Neuronal stem cell (in vitro differentiated cells): ENCODE measurements around the gene FOXB1.
A peak's percentile ranks its signal among the peaks of the same experiment; 100 is the strongest.

Experiments used
- DNase-seq: peaks from one replicate; pipeline ENCODE4 v3.0.0-alpha.2; 2013; ENCODE audit warnings: low spot score
- H2AFZ ChIP-seq: one replicate; pipeline ENCODE4 v1.6.1; 2013; ENCODE audit warnings: mild to moderate bottlenecking, low read length, inconsistent platforms
- H2AK5ac ChIP-seq: 2 replicates; pipeline ENCODE4 v1.6.1; 2013; ENCODE audit warnings: low read depth, mild to moderate bottlenecking, inconsistent platforms, low read length, moderate library complexity, mixed read lengths
- H2BK120ac ChIP-seq: 2 replicates; pipeline ENCODE4 v1.6.1; 2013; ENCODE audit warnings: low read depth, mild to moderate bottlenecking, inconsistent platforms, low read length, moderate library complexity, mixed read lengths
- H2BK12ac ChIP-seq: one replicate; pipeline ENCODE4 v1.6.1; 2013; ENCODE audit warnings: low read length, inconsistent platforms
- H2BK15ac ChIP-seq: 2 replicates; pipeline ENCODE4 v1.6.1; 2013; ENCODE audit warnings: mild to moderate bottlenecking, low read length, inconsistent platforms, mixed read lengths
- H2BK5ac ChIP-seq: one replicate; pipeline ENCODE4 v1.6.1; 2013; ENCODE audit warnings: inconsistent platforms, mild to moderate bottlenecking, low read length, moderate library complexity
- H3K14ac ChIP-seq: one replicate; pipeline ENCODE4 v1.6.1; 2013; ENCODE audit warnings: low read length, inconsistent platforms
- H3K18ac ChIP-seq: 2 replicates; pipeline ENCODE4 v1.6.1; 2013; ENCODE audit warnings: low read length, inconsistent platforms
- H3K23ac ChIP-seq: 2 replicates; pipeline ENCODE4 v1.6.1; 2013; ENCODE audit warnings: low read depth, mild to moderate bottlenecking, mixed read lengths, low read length, inconsistent platforms; ENCODE audit not compliant: poor library complexity
- H3K27ac ChIP-seq: replicated peaks from 3 replicates; pipeline ENCODE4 v1.5.1; 2013; ENCODE audit warnings: low read length, inconsistent platforms
- H3K27me3 ChIP-seq, 3 experiments: 2 replicates each; pipeline ENCODE4 v1.6.1; 2013; ENCODE audit warnings: low read length in 3 of 3, mild to moderate bottlenecking in 2 of 3, inconsistent platforms in 1 of 3, low read depth in 1 of 3, mixed read lengths in 1 of 3, moderate library complexity in 1 of 3; ENCODE audit not compliant: control insufficient read depth in 3 of 3, insufficient read depth in 3 of 3
- H3K36me3 ChIP-seq, 2 donors: replicated peaks in 1 of 2; 2 replicates each; pipeline ENCODE4 v1.6.1; 2013; ENCODE audit warnings: low read length in 2 of 2; ENCODE audit not compliant: control insufficient read depth in 2 of 2, insufficient read depth in 2 of 2
- H3K4ac ChIP-seq: 2 replicates; pipeline ENCODE4 v1.6.1; 2013; ENCODE audit warnings: inconsistent platforms, mild to moderate bottlenecking, low read length, moderate library complexity
- H3K4me1 ChIP-seq, 2 donors: 1 replicate in 1 of 2; 2 replicates in 1 of 2; pipeline ENCODE4 v1.6.1; 2013; ENCODE audit warnings: low read length in 2 of 2, low read depth in 1 of 2; ENCODE audit not compliant: control insufficient read depth in 2 of 2, insufficient read depth in 1 of 2
- H3K4me2 ChIP-seq: one replicate; pipeline ENCODE4 v1.6.1; 2013; ENCODE audit warnings: mild to moderate bottlenecking, low read length, inconsistent platforms; ENCODE audit not compliant: insufficient read depth, poor library complexity, severe bottlenecking
- H3K4me3 ChIP-seq, 2 donors: 2 replicates each; pipeline ENCODE4 v1.5.1; 2013; ENCODE audit warnings: low read length in 2 of 2, mild to moderate bottlenecking in 2 of 2, inconsistent platforms in 1 of 2, moderate library complexity in 1 of 2
- H3K79me1 ChIP-seq: one replicate; pipeline ENCODE4 v1.6.1; 2013; ENCODE audit warnings: low read depth, mild to moderate bottlenecking, inconsistent platforms, low read length, moderate library complexity
- H3K9ac ChIP-seq: one replicate; pipeline ENCODE4 v1.6.1; 2013; ENCODE audit warnings: mild to moderate bottlenecking, low read depth, low read length, inconsistent platforms; ENCODE audit not compliant: poor library complexity
- H3K9me3 ChIP-seq, 2 donors: replicated peaks in 1 of 2; 2 replicates each; pipeline versions ENCODE3 to v1.6.1; 2013; ENCODE audit warnings: low read length in 2 of 2, mild to moderate bottlenecking in 2 of 2, inconsistent platforms in 1 of 2, low read depth in 1 of 2, mixed read lengths in 1 of 2, moderate library complexity in 1 of 2; ENCODE audit not compliant: control insufficient read depth in 2 of 2, insufficient read depth in 1 of 2
- H4K8ac ChIP-seq: one replicate; pipeline ENCODE4 v1.6.1; 2013; ENCODE audit warnings: low read depth, mild to moderate bottlenecking, inconsistent platforms, low read length, moderate library complexity
- H4K91ac ChIP-seq: one replicate; pipeline ENCODE4 v1.6.1; 2013; ENCODE audit warnings: low read length, low read depth, mild to moderate bottlenecking, inconsistent platforms; ENCODE audit not compliant: poor library complexity
- WGBS, 2 donors: extraction: QIAGEN DNeasy Blood & Tissue Kit; methylation state at CpG; one replicate each; pipeline ENCODE4 v1.1.7; 2013; ENCODE audit warnings: missing lambda C conversion rate in 2 of 2, mixed read lengths in 1 of 2; ENCODE audit not compliant: insufficient read length in 2 of 2, insufficient replicate concordance in 1 of 2; ENCODE audit errors: extremely low coverage in 2 of 2; 5-methylcytosine and 5-hydroxymethylcytosine counted together

The FOXB1 gene

DNA sequence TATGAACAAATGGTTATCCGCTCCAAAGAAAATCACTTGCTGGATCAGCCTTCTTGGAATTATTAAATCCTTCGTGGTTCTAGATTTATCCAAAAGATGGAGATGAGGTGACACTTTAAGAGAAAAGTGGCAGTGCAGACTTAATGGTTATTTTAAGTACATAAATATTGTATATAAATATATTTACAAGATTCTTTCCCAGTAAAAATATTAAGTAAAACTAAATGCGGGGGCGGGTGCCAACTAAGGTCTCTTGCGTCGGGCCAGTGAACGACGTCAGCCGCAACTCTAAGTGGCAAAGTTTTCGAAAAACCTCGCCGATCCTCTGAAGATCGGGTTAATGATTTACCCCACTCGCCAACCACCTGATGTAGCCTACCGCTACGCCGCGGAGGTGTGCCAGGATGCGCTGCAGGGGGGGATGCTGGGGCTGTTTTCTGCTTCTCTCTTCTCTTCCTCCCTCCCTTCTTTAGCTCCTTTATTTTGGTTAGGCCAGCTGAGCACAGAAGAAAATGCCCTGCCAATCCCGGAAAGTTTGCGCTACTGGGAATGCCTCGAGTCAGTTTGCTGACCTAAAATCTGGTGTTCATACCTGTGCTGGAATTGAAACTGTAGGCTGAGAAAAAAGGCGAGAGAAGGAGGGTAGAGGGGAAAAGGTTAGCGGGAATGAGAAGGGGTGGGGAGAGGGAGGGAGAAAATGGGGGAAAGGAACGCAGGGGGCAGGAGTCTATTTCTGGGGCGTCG lies 7.6 kb upstream of the FOXB1 start:
- Histone ChIP-seq H3K36me3 (peaks cover 0 to 25% of the 10 kb centered on the region in 2 donors), H3K27me3 (peaks cover 0 to 71% (median 20%) of the 10 kb centered on the region in 3 experiments), H4K8ac (no peak overlapping the region), H2BK120ac (no peak overlapping the region), H2AFZ (peak overlapping the region; percentile 72), H3K14ac (no peak overlapping the region), H3K4me3 (peak overlapping the region in 1 of 2 donors; percentile 25), H3K4me2 (no peak overlapping the region), H2BK15ac (no peak overlapping the region), H4K91ac (no peak overlapping the region), H3K79me1 (no peaks in the 10 kb centered on the region), H3K18ac (no peak overlapping the region), H2BK12ac (no peak overlapping the region), H3K4me1 (peaks cover 31 to 39% of the 10 kb centered on the region in 2 donors), H3K4ac (no peak overlapping the region), H3K9ac (no peak overlapping the region), H3K9me3 (peaks cover 0 to 17% of the 10 kb centered on the region in 2 donors), H3K23ac (no peak overlapping the region), H3K27ac (no peak overlapping the region), H2AK5ac (no peak overlapping the region), H2BK5ac (no peak overlapping the region)
- WGBS, 2 donors, result no CpG with 5 or more reads among the region's 27 CpGs
- no peak for DNase-seq

DNA sequence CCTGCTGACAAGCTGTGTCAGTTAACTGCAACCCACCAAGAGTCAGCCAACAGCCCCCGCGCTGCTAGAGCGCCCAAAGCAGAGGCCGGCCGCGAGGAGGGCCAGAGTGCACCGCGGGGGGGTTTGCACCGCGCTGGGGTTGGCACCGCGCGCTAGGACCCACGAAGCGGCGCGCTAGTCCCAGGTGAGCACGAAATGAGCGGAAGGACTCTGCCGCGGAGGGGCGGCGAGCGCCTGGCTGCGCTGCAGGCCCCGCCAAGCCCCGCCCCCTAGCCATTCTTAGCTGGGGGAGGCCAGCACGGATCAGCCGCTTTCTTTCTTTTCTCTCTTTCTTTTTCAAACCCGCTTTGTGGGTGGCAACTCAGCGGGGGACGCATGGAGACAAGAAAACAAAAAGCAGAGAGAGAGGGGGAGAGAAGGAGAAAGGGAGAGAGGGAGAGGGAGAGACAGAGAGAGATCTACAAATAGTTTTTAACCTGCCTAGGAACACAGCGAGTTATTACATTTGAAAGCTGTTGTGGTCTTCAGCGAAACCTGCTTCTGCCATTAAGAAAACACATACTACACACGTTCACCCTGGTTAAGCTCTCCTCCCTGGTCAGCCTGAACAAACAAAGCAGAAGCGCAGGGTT lies 6.9 kb upstream of the FOXB1 start:
- Histone ChIP-seq H2BK15ac (no peak overlapping the region), H3K27me3 (peaks cover 0 to 78% (median 25%) of the 10 kb centered on the region in 3 experiments), H3K23ac (no peak overlapping the region), H3K9me3 (peaks cover 0 to 17% of the 10 kb centered on the region in 2 donors), H2BK5ac (no peak overlapping the region), H2BK120ac (no peak overlapping the region), H3K4me3 (peak overlapping the region in 1 of 2 donors; percentile 25), H2BK12ac (no peak overlapping the region), H3K79me1 (no peaks in the 10 kb centered on the region), H3K4me1 (peaks cover 33 to 43% of the 10 kb centered on the region in 2 donors), H2AK5ac (no peak overlapping the region), H3K18ac (peak overlapping the region; percentile 58), H2AFZ (peak overlapping the region; percentile 72), H4K8ac (no peak overlapping the region), H3K14ac (no peak overlapping the region), H3K4me2 (peak overlapping the region; percentile 78), H3K36me3 (peaks cover 0 to 25% of the 10 kb centered on the region in 2 donors), H4K91ac (no peak overlapping the region), H3K27ac (no peak overlapping the region), H3K4ac (no peak overlapping the region), H3K9ac (no peak overlapping the region)
- no CpG with 5 or more reads among the region's 36 CpGs for WGBS, 2 donors
- DNase-seq, result peak; percentile 95

DNA sequence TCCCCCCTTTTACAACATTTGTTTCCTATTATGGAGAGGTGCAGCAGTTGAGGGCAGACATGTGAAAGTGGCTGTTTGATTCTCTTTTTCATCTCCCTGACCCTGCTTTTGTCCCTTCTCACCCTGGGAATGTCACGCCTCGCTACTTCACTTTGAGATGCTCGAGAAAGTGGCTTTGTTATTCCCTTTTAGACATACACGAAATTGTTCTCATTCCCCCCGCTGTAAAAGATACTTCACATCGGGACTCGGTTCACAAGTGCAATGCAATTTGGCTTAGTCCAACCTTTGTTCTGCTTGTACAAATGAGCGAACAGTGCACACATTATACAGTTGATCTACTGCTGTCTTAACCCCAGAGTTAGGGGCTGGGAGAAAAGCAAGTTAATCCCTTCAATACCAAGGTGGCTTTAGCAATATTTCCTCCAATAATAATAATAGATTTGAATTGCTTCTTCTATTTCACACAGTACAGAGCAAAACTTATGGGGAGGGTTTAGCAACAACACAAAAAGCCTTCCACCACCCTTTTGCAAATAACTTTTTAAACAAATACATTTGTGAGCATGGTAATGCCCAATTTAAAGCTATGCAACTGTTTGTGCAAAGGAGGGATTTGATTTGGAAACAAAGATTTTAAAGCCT lies 5.7 kb upstream of the FOXB1 start:
- Histone ChIP-seq H3K9ac (no peak overlapping the region), H3K79me1 (no peaks in the 10 kb centered on the region), H3K14ac (no peak overlapping the region), H3K36me3 (peaks cover 0 to 25% of the 10 kb centered on the region in 2 donors), H2AFZ (no peak overlapping the region), H3K18ac (no peak overlapping the region), H4K8ac (no peak overlapping the region), H3K27ac (no peak overlapping the region), H2BK12ac (no peak overlapping the region), H4K91ac (no peak overlapping the region), H3K9me3 (peaks cover 0 to 17% of the 10 kb centered on the region in 2 donors), H3K4me2 (no peak overlapping the region), H3K4me3 (peak overlapping the region in 1 of 2 donors; percentile 68), H3K23ac (no peak overlapping the region), H3K4me1 (peaks cover 33 to 43% of the 10 kb centered on the region in 2 donors), H3K4ac (no peak overlapping the region), H2BK15ac (no peak overlapping the region), H2BK5ac (no peak overlapping the region), H2BK120ac (no peak overlapping the region), H3K27me3 (peaks cover 0 to 80% (median 32%) of the 10 kb centered on the region in 3 experiments), H2AK5ac (no peak overlapping the region)
- WGBS, 2 donors, result no CpG with 5 or more reads among the region's 8 CpGs
- DNase-seq, result peak; percentile 94
